Fibroblast of mammary gland (primary cell): ENCODE data around the gene CRIP1.

ENCODE experiments used
- DNase-seq: peaks from one replicate; pipeline ENCODE4 v3.0.0-alpha.2; 2010; ENCODE audit warnings: low read depth
- H3K4me3 ChIP-seq: 2 replicates; pipeline ENCODE4 v1.5.1; 2011; ENCODE audit warnings: low read depth, mild to moderate bottlenecking, low read length, moderate library complexity; ENCODE audit not compliant: control insufficient read depth
- CTCF ChIP-seq: conservative IDR thresholded peaks from 2 replicates; pipeline ENCODE4 v1.5.1; 2011; ENCODE audit warnings: low read depth, low read length, inconsistent platforms; ENCODE audit not compliant: control insufficient read depth, insufficient read depth

CRIP1 gene

DNA sequence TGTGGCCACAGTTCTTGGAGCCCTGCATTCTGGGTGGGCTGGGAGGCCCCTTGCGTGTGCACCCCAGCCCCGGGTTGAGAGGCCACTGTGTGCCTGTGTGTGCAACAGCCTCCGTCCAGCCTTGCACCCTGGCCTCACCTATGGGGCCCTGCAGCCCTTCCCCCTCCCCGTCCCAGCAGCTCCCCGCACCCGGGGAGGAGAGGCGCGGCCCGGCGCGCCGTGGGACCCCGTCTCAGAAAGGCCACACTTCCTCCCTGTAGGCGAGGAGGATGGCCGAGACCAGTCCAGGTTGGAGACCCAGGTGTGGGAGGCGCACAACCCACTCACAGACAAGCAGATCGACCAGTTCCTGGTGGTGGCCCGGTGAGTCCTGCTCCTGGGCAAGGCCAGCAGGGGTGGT is 28.7 kb upstream of the CRIP1 start:
- DNase-seq = no peak
- no peak for TF ChIP-seq CTCF
- H3K4me3 ChIP-seq = no peak overlapping the region

DNA sequence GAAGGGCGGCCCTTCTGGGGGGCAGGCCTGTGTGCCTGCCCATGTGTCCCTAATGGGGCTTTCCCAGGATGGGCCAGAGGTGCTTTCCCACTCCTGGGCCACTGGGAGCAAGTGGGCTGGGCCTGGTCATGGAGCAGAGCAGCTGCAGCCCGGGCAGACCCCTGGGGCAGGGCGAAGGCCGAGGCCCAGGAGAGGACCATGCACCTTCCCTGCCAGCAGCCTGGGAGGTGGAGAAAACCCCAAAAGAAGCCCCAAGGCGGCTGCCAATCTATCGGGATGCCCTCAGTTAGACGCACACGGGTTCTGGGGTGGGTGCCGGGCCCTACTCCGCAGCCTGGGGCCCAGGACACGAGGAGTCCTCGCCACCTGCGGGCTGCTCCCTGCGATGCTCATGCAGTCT is 28.1 kb upstream of the CRIP1 start:
- H3K4me3 ChIP-seq = no peak overlapping the region
- no peak for TF ChIP-seq CTCF
- no peak for DNase-seq

DNA sequence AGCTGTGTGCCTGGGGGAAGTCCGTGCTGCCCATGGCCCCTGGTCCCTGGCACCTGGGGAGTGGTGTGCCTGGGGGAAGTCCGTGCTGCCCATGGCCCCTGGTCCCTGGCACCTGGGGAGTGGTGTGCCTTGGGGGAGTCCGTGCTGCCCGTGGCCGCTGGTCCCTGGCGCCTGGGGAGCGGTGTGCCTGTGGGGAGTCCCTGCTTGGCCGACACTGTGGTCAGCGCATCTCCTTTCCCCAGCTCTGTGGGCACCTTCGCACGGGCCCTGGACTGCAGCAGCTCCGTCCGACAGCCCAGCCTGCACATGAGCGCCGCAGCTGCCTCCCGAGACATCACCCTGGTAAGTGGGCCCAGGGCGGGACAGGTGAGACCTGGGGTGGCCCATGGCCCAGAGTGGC is 26.6 kb upstream of the CRIP1 start:
- DNase-seq = no peak
- TF ChIP-seq CTCF = no peak
- no peak overlapping the region for H3K4me3 ChIP-seq

DNA sequence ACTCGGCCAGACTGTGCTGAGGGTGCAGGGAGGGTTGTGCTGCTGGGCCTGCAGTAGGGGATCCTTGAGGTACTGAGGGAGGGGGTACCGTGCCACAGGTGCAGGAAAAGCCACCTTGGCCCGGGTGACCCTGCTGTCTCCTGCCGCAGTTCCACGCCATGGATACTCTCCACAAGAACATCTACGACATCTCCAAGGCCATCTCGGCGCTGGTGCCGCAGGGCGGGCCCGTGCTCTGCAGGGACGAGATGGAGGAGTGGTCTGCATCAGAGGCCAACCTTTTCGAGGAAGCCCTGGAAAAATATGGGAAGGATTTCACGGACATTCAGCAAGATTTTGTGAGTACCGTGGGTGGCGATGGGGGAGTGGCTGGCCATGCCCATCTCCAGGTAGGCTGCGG is 26.1 kb upstream of the CRIP1 start:
- no peak for DNase-seq
- no peak overlapping the region for H3K4me3 ChIP-seq
- no peak for TF ChIP-seq CTCF

DNA sequence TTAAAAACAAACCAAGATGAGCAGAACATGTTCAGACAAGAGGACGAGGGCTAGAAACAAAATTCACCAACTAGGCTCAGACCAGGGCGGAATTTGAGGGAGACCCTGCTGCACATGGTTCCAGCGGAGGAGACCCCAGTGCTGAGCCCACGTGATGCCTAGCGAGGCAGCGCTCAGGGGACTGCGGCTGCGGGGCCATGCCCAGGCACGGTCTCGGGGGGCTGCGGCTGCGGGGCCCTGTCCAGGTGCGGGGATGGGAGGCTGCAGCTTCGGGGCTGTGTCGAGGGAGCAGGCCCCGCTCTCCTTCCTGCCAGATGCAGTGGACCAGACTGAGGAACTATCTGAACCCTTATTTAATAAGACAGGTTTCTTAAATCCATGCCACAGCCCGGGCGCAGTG is 24.8 kb upstream of the CRIP1 start:
- TF ChIP-seq CTCF = no peak
- DNase-seq = no peak
- H3K4me3 ChIP-seq = no peak overlapping the region

GRCh38 chr14:105464501-105464900 is 22.2 kb upstream of the CRIP1 start:
- no peak for TF ChIP-seq CTCF
- H3K4me3 ChIP-seq = no peak overlapping the region
- DNase-seq = no peak
